DMS 273 (cell line): Measurements from ENCODE around the gene CDC37.

Source experiments
- DNase-seq: peaks from one replicate; lab custom pipeline; 2025; ENCODE audit not compliant: unreplicated experiment; lab: John Stamatoyannopoulos, UW

Gene CDC37

DNA sequence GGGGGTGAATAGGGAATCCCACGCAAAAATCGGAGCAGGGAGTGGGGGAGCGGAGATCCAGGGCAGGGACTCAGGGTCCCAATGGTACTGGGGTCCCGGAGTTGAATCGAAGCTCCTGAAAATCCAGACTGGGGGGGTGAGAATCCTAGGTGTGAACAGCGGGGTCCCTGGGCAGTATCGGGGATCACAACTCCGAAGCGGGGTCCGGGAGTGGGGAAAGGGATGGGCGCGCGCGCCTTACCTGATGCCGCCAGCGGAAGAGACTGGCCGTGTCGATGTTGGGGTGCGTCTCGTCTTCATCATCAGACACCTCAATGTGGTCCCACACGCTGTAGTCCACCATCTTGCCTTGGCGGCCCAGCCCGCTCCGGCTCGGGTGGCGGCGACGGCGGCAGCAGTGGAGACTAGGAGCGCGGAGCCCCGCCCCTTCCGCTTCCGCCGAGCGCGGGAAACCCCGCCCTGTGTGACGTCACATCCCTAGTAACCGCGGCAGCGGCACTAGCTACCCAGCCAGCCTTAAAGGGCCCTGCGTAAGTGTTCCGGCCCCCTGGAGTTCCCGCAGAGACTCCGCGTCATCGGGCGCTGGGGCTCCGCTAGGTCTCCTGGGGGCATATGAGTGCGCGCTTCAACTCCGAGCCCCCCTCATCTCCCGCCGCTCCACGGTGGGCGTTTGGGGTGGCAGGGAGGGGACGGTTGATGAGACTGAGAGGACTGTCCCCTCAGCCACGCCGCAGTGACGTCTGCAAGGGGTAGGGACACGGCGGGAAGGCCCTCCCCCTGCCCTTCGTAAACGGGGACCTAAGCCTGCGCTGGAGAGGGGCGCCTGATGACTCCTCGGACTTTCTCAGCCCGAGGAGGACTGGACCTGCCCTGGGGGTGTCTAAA lies at the start of gene CDC37:
Gene CDC37 (minus strand): TSS at position 406 of the 885 bp plus-strand sequence. CDS start 63 bp downstream, at position 343.
- peak; percentile 99 for DNase-seq

DNA sequence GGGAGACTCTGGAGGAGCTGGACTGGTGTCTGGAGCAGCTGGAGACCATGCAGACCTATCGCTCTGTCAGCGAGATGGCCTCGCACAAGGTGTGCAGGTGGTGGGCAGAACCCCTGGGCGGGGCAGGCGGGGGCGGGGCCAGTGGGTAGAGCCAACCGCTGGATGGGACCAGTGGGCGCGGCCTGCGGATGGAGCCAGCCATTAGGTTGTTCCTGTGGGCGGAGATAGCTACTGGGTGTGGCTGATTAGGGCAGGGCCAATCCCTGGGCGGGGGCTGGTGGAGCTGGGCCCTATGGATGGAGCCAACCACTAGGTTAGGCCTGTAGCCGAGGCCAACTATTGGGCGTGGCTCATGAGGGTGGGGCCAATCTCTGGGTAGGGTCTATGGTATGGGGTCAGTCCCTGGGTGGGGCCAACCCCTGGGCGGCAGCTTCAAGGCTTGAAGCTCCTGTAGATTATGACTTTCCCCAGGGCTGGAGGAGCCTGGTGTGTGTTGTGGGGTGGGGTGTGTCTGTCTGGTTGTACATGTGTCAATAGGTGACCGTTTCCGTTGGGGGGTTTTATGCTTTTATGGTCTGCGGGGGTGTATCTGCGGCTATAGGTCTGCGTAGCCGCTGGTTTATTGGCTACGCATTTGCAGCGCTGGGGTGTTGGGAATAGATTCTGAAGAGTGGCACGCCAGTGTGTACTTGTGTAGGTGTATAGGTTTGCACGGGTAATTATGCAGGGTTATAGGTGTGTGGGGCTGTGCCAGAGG lies 47.7 kb upstream of the CDC37 start:
- peak; percentile 61 for DNase-seq

DNA sequence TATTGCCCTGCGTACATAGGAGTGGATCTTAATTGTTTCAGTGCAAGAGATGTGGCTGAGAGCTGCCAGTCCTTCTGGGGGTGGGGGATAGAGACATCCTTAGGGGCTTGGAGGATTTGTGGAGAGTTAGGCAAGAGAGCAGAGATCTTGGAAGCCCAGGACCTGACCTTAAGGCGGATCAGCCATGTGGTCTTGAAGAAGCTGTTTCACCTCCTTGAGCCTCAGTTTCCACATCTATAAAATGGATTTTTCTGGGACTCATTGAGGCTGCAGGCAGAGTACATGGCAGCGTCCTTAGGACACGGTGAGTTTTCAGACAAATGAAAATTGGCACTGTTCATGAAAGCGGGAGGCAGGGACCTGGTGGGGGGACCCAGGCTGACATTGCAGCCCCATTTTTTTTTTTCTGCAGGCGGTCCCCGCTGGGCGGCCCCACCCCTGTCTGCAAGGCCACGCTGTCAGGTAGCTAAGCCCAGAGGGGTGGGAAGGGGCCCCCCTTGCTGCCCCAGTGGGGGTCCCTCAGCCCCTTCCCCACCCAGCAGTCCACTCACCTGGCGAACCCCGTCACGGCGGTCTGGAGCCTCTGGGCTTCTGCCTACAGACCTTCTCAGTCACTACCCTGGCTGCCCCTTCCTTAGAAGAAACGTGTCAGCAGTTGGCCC lies 47.0 kb upstream of the CDC37 start:
- no peak for DNase-seq

DNA sequence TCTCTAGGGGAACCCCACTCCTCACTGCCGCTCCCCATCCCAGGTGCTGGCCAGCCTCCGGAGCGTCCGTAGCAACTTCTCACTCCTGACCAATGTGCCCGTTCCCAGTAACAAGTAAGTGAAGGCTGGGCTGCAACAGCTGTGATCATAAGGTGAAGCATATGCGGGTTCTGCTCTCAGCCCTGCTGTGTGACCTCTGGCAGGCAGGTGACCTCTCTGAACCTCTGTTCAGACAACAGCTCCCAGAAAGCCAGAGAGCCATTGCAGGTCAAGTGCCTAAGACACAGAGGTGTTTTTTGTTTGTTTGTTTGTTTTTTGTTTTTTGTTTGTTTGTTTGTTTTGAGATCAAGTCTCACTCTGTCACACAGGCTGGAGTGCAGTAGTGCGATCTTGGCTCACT lies 45.7 kb upstream of the CDC37 start:
- no peak for DNase-seq

DNA sequence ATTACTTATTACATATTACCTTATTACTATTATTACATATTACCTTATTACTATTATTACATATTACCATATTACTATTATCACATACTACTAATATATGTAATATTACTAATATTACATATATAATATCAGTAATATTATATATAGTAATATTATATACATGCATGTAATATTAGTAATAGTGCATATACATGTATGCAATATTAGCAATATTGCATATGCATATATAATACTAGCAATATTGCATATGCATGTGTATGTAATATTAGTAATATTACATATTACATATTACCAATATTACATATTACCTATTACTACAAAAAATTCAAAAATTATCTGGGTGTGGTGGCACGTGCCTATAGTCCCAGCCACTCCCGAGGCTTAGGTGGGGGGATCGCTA lies 39.4 kb upstream of the CDC37 start:
- DNase-seq, result no peak

DNA sequence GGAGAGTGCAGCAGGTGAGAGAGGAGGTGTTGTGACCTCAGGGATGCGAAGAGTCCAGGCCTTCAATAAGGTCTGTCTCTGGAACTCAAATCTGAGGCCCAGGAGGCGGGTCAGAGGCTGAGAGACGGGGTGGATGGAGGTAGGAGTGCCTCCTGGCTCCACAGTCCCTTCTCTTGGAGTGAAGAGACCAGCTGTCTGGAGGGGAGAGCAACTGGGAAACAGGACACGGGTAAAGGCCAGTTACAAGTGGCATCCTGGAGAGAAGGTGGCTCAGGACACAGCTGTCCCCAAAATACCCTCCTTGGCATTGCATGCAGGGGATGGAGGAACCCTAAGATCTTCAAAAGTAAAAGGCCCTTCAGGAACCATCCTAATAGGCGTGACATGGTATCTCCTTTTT lies 36.2 kb upstream of the CDC37 start:
- DNase-seq, result no peak

DNA sequence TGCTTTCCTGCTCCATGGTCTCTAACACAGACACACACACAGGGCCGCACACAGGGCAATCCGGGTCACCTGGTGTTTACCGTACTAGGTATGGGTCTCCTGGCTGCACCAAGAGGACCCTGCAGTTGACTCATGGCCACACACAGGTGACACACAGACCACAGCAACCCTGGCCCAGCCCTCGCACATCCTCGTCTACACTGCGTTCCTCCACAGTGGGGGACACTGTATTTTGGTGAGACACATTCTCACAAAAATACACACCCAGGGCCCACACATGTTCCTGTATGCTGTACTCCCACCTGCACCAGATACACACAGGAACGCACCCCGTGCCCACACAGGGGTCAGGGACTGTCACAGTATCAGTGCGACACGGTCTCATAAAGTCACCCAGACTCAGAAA lies 29.8 kb upstream of the CDC37 start:
- DNase-seq, result no peak

DNA sequence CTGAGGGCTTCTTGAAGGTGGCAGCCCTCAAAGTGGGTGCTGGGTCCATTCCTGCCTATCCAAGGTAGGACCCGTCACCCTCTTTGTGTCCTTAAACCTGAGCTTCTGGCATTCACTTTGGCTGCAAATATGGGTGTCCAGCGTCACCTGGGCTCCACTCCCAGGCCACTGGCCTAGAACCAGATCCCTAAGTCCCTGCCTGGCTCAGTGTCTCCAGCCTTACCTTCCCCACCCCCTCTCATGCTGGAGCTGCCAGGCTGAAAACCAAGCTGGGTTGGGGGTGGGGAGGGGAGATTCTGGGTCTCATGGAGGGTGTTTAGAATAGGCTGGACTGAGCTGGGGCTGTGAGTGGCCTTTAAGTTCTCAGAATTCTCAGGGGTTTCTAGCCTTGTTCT lies 29.4 kb upstream of the CDC37 start:
- no peak for DNase-seq

DNA sequence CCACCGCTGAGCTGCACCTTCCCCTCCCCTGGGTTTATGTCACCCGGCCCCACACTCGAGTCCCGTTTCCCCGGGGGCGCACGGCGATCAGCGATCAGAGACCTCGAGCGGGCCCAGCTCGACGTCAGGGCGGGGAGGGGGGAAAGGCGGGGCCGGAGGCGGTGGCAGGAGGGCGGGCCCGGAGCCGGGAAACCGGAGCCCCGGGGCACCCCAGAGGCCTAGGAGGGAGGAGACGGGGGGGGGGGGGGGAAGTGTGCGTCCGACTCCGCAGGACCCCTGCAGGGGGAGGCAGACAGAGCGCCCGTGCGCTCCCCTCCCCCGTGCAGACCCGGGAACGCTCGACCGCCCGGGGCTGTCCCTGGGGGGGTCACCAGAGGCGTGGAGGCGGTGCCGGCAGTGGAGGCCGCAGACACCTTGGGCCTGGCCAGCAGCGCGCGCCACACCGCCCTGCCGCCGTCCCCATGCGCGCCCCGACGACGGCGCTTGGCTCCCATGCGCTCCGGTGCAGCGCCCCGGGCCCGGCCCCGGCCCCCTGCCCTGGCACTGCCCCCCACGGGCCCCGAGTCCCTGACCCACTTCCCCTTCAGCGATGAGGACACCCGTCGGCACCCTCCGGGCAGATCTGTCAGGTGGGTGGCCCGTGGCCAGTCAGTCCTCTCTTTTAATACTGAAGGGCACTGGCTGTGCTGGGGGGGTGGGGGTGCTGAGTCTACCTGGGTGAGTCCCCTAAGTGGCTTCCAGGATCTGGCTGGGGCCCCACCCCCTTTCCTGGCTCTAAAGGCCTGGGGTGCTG lies 28.8 kb upstream of the CDC37 start:
- no peak for DNase-seq

DNA sequence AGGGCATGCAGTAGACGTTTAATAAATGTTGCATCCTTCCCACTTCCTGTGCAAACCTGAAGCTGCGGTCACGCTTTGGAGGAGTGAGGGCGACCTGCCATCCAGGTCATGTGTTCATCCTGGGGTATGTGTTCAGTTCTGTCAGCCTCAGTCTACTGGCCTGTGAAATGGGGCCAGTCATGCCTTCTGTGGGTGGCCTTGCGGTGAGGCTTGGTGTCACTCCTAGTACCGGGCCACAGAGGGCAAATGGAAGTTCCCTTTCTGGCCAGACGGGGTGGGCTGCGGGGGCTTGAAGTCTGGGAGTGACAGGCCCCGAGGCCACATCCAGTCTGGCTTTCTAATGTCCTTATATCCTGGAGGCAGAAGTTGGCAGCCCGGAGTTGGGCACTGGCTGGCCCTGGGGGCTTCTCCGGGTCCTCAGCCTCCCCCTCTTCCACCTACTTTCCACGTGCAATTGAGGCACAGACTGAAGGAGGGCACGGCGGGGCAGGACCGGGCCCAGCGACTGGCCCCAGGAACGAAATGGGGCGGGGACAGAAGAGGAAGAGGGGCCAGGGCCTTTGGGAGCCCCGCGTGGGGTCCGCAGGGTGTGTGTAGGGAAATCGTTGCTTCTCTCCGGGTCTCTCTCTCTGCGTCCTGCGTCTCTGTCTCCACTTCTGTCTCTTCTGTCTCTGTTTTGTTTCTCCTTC lies 28.1 kb upstream of the CDC37 start:
- no peak for DNase-seq

DNA sequence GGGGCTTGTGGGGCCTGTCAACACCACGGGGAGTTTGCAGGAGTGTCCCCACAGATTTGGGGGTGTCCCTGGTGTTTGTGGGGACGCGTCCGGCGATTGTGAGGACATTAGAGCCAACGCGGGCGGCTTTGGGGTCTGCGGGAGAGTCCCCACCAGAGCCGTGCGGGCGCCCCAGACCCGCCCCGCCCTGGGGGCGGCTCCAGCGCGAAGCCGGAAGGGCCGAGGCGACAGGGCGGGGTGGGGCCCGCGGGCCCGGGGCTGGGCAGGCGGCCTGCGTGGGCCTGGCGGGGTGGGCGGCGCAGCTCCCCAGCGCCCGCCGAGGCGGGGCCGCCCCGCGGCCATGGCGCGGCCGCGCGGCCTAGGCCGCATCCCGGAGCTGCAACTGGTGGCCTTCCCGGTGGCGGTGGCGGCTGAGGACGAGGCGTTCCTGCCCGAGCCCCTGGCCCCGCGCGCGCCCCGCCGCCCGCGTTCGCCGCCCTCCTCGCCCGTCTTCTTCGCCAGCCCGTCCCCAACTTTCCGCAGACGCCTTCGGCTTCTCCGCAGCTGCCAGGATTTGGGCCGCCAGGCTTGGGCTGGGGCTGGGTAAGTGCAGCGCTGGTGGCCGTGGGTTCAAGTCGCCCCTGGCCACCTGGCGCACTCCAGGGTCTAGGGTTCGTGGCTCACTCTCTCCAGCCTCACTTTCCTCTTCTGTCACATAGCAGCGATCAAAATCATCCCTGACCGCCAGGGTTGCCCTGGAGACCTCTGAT lies 27.3 kb upstream of the CDC37 start:
- no peak for DNase-seq

DNA sequence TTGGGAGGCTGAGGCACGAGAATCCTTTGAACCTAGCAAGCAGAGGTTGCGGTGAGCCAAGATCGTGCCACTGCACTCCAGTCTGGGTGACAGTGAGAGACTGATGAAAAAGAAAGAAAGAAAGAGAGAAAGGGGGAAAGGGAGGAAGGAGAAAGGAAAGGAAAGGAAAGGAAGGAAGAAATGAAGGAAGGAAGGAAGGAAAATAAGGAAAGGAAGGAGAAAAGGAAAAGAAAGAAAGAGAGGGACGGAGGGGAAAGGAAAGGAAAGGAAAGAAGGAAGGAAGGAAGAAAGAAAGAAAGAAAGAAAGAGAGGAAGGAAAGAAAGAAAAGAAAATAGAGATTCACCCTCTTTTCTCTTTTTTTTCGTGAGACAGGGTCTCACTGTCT lies 25.6 kb upstream of the CDC37 start:
- DNase-seq, result no peak

DNA sequence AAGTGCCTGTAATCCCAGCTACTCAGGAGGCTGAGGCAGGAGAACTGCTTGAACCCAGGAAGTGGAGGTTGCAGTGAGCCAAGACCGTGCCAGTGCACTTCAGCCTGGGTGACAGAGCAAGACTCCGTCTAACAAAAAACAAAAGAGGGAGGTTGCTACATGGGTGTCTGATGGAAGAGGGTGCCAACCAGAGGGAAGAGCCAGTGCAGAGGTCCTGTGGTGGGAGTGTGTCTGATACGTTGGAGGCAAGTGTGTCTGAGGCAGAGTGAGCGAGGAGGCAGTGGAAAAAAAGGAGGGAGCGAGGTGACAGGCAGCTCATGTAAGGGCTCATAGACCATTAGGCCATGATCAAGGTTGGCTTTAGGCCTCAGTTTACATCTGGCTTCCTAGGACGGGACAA lies 23.8 kb upstream of the CDC37 start:
- no peak for DNase-seq

DNA sequence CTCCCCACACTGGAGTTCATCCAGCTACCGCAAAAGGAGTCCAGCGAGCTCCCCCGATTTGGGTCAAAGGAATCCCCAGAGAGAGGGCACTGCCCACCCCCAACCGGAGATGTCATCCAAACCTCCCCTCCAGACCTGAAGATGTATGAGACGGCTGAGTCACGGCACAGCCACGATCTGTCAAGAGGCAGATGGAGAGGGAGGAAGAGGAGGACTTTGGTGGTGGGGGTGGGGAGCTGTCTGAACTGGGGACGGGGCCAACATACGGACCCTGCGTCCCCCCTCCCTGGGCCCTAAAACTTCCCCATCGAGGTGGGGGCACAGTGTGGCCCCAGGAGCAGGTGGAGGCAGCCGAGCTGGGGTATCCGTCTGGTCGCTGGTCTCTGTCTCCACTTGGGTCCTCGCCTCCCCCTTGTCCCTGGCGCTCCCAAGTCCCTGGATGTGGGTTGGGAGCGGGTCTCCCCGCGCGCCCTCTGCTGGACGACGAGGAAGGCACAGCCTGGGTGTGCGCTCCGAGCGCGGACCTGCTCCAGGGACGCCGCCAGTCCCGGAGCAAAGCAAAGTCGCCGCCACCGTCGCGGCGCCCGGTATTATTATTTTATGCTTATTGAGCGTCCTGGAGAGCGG lies 20.8 kb upstream of the CDC37 start:
- DNase-seq, result peak; percentile 95

DNA sequence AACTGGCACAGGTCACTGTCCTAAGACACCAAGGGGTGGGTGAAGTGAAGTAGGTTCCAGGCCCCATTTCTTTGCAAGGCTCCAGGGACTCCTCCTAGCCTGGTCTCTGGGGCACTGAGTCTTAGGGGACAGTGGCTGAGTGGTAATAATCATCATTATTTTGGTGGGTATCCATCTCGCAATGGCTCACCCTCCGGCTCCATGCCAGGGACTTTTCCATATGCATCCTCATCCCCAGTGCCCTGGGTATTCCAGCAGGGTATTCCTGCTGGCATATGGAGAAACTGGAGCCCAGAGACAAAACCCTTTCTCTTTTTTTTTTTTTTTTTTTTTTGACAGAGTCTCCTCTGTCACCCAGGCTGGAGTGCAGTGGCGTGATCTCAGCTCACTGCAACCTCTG lies 19.5 kb upstream of the CDC37 start:
- peak; percentile 39 for DNase-seq

DNA sequence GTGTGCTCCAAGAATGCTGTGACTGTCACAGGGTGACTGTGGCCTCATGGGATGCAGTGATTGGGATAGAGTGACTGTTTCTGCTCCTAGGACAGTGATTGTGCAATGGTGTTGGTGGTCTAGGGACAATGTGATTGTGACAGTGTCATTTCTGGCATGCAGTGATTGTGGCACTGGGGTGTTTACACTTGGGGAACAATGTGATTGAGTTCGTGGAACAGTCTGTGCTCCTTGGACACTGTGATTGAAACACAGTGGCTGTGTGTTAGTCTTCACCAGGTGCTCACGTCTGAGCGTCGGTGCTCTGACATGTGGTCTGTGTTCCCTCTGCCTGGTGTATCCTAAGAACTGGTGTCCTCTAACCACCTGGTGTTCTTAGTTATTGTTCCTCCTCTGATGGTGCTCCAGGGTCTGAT lies 18.7 kb upstream of the CDC37 start:
- DNase-seq, result peak; percentile 44

DNA sequence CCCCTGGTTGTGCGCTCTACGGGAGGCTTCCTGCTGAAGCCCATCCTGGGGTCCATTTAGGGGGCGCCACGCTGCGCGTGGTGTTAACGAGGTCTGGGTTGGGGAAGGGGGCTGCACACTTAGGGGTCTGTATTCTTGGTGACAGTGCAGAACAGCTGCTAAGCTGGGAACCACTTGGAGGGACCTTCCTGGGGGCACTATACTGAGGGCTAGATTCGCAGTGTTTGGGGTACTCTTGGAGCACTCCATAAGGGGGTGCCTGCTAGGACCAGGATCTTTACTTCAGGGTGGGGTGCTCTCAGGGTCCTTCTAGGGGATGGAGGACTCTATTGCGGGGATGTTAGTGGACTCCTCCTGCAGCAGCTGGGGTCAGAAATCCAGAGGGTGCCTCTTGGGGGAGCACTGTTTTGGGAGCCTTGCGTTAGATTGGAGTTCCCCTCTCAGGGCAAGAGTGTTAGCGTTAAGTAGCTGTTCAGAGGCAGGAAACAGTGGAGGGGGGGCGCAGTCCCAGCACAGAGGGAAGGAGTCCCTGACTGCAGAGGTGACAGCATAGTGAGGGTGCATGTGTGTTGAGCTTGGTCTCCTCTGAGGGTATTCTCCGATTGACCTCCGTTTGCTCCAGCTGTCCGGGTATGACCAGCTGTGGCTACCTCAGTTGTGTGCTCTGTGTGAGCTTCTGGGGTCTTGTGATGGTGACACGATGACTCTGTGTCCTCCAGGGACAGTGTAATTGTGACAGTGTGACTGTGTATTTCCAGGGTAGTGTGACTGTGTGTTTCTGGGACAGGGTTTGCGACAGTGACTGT lies 18.1 kb upstream of the CDC37 start:
- no peak for DNase-seq

DNA sequence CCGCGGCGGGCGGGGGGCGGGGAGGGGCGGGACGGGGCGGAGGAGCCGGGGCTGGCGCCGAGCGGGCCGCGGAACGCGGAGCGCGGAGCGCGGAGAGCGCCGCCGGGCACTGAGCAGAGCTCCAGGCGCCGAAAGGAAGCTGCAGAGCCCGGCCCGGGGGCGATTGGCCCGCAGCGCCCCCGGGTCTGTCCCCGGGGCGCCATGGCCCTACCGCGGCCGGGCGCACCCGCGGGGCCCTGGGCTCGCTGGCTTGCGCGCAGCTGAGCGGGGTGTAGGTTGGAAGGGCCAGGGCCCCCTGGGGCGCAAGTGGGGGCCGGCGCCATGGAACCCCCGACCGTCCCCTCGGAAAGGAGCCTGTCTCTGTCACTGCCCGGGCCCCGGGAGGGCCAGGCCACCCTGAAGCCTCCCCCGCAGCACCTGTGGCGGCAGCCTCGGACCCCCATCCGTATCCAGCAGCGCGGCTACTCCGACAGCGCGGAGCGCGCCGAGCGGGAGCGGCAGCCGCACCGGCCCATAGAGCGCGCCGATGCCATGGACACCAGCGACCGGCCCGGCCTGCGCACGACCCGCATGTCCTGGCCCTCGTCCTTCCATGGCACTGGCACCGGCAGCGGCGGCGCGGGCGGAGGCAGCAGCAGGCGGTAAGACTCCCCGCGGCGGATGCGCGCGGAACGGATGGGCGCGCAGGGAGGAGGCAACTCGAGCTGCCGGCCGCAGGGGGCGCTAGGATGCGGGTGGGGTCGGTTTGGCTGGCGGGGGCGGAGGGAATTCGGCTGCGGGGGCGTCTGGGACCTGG lies 17.3 kb upstream of the CDC37 start, which contains the start of gene PDE4A:
Gene PDE4A (plus strand): TSS at position 95 of the 796 bp plus-strand sequence. CDS start 227 bp downstream, at position 322.
- DNase-seq, result peak; percentile 93
